ENCODE results near the gene TRIM24. TPM values are rescaled to one million over a fixed set of nuclear protein-coding genes. Genes with fewer than 3 reads are reported as not detected.
"Not testable (repeated sequence)": the region's sequence is repeated elsewhere in the genome, so short reads cannot be mapped to it uniquely, and the experiment has no call there.

Gene TRIM24
- total RNA-seq: 10 to 100 TPM; 17.5 to 21.2 (median 18.9) TPM
- long read RNA-seq, donor 1, full-length matches to known transcripts: 4 of 10 reads
- long read RNA-seq, donor 1, partial matches to known transcripts: 4 of 10 reads
- long read RNA-seq, donor 1, other reads (novel, unspliced or antisense): 2 of 10 reads
- long read RNA-seq, donor 2, partial matches to known transcripts: 2 of 2 reads
- long read RNA-seq, donor 2, other reads (novel, unspliced or antisense): 0 of 2 reads

- DNase-seq (peak in 1 of 3 donors; percentile 98), ATAC-seq (peak; percentile 90)
- Histone ChIP-seq H3K4me1 (ENCODE audit: low read depth) (peaks cover 6% of the 10 kb centered on the region), H3K9me3 (no peaks in the 10 kb centered on the region), H3K36me3 (ENCODE audit: low read depth) (no peaks in the 10 kb centered on the region), H3K4me3 (peak within 1 kb of the TSS; percentile 66)
- intact Hi-C loops (cut with DNase I, micrococcal nuclease): no loop called here
- TF ChIP-seq CTCF (IDR thresholded peaks at IDR 0.05): no peak
Observed at GRCh38 chr7:138460176-138460648, at the start of gene TRIM24. TRIM24 (plus strand) TSS chr7:138460259; CDS start chr7:138460549, 290 bp downstream.

GRCh38 chr7:138412077-138412476 lies 48.0 kb upstream of the TRIM24 start:
- DNase-seq; intact Hi-C loops (cut with DNase I, micrococcal nuclease): not testable (repeated sequence)

GRCh38 chr7:138412921-138413320 lies 47.1 kb upstream of the TRIM24 start:
- H3K9me3 ChIP-seq; DNase-seq; intact Hi-C loops (cut with DNase I, micrococcal nuclease); ATAC-seq; H3K4me1 ChIP-seq (ENCODE audit: low read depth); H3K4me3 ChIP-seq; H3K36me3 ChIP-seq (ENCODE audit: low read depth): not testable (repeated sequence)

More at GRCh38 chr7:138412077-138412476, 48.0 kb upstream of the TRIM24 start:
- H3K4me3 ChIP-seq; H3K36me3 ChIP-seq (ENCODE audit: low read depth); H3K9me3 ChIP-seq; ATAC-seq; H3K4me1 ChIP-seq (ENCODE audit: low read depth): not testable (repeated sequence)

DNA sequence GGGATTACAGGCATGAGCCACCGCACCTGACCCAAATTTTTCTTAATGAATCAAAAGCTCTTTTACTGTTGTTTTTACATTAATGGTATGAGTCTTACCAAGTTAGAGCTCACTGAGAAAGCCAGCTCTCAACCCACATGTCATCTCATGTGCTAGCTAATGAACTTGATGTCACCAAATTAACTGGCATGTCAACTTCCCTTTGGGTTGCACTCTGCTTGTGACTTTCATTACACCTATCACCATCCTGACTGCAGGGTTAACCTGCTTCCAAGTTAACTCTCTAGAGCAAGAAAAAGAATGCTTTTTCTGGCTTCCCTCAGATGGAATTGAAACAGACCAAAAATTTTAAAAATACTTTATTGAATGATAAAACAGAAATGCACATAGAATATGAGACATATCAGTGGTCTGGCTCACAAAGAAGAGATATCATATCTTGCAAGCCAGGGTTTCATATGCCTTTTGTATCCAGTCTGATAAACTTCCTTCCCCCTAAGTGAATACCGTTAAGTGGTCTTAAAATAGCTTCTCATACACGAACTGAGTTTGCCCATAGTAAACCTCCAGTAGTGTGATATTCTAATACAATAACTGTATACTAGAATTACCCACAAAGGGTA lies 42.9 kb upstream of the TRIM24 start:
- no peak for ATAC-seq
- no peaks in the 10 kb centered on the region for H3K36me3 ChIP-seq (ENCODE audit: low read depth)
- no peaks in the 10 kb centered on the region for H3K9me3 ChIP-seq
- TF ChIP-seq CTCF (IDR thresholded peaks at IDR 0.05): no peak
- DNase-seq: no peak
- no peaks in the 10 kb centered on the region for H3K4me1 ChIP-seq (ENCODE audit: low read depth)
- intact Hi-C loops (cut with DNase I, micrococcal nuclease): no loop called here
- no peak overlapping the region for H3K4me3 ChIP-seq

DNA sequence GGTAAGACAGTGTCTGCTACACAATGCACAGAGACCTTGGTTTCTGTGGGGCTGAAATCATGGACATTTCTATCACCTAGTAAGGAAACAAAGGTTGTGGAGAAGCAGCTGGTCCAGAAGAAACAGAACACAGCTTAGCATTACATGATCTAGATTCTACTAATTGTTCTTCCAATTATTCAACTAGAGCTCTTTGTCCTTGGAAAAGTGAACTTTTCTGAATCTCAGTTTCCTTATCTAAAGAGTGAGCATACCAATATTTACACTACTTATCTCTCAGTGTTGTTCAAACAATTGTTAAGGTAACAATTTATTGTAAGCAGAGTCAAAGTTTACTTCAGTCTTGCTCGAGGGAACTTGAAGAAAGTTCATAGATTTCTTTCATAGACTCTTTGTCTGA lies 42.3 kb upstream of the TRIM24 start:
- peak; percentile 81 for ATAC-seq
- TF ChIP-seq CTCF (IDR thresholded peaks at IDR 0.05): no peak
- no peak for DNase-seq
- intact Hi-C loops (cut with DNase I, micrococcal nuclease): no loop called here
- Histone ChIP-seq H3K9me3 (no peaks in the 10 kb centered on the region), H3K4me3 (no peak overlapping the region), H3K36me3 (ENCODE audit: low read depth) (no peaks in the 10 kb centered on the region), H3K4me1 (ENCODE audit: low read depth) (no peaks in the 10 kb centered on the region)

GRCh38 chr7:138418403-138418802 lies 41.7 kb upstream of the TRIM24 start:
- H3K4me1 ChIP-seq (ENCODE audit: low read depth); intact Hi-C loops (cut with DNase I, micrococcal nuclease); H3K36me3 ChIP-seq (ENCODE audit: low read depth); ATAC-seq; DNase-seq; H3K4me3 ChIP-seq; H3K9me3 ChIP-seq: not testable (repeated sequence)

GRCh38 chr7:138425026-138425425 lies 35.0 kb upstream of the TRIM24 start:
- intact Hi-C loops (cut with DNase I, micrococcal nuclease): no loop called here
- no peak for ATAC-seq
- H3K4me3 ChIP-seq: no peak overlapping the region

More at GRCh38 chr7:138425026-138425425, 35.0 kb upstream of the TRIM24 start:
- H3K36me3 ChIP-seq (ENCODE audit: low read depth): no peaks in the 10 kb centered on the region
- H3K9me3 ChIP-seq: peaks cover 23% of the 10 kb centered on the region
- H3K4me1 ChIP-seq (ENCODE audit: low read depth): no peaks in the 10 kb centered on the region
- no peak for DNase-seq
- TF ChIP-seq CTCF (IDR thresholded peaks at IDR 0.05): no peak

All from mucosa of descending colon (tissue), 3 donors.